Endothelial cell of hepatic sinusoid (primary cell): Measurements from ENCODE around the gene EVI2B.
"Not testable (repeated sequence)": the region's sequence is repeated elsewhere in the genome, so short reads cannot be mapped to it uniquely, and the experiment has no call there.

Experiments used
- in situ Hi-C: cut with HindIII; loops from 2 replicates; pipeline ENCODE4 v1.10.0; 2017; ENCODE audit warnings: low sequenced_read_pairs

Gene EVI2B

DNA sequence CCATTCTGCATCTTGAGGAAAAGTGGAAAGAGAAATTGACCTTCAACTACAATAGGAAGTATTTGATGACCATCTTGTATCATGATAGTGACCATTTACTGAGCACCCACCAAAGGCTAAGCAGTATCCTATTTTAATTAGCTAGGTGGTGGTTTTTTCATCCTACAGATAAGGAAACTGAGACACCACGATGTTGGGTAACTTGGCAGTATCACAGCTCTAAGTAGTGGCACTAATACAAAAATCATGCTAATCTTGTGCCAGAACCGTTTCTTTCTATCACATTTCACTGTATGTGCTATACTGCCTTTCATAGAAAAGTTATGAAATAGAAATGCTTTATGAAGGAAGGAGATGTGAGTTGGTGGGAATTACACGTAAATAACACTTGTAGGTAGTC, 2.3 kb downstream of the EVI2B start:
- in situ Hi-C loops = no loop called here

DNA sequence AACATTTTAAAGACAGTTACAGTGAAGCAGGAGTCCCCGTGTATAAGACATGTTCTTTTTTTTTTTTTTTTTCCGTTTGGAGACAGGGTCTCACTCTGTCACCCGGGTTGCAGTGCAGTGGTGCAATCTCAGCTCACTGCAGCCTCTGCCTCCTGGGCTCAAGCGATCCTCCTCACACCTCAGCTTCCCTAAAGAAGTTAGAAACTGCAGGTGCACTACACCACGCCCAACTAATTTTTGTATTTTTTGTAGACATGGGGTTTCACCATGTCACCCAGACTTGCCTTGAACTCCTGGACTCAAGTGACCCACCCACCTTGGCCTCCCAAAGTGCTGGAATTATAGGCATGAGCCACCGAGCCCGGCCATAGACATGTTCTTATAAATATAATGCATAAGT, 3.0 kb downstream of the EVI2B start:
- in situ Hi-C loops = no loop called here

DNA sequence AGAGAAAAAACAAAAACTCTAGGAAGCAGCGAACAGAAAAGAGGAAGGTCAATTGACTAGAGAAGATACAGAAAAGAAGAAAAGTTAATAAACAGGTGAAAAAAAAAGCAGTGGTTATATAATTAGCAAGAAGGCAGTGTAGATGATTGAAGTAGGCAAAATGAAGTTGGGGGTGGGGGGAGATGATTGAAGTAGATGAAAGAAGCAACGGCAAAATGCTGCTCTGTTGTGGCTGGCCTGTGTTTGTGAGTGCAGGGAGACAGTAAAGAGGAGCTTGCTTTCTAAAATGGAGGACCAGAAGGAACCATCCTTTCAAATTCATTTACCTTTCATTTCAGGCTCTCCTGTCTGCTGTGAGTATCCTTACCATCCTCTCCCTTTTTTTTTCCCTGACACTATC, 3.6 kb downstream of the EVI2B start:
- in situ Hi-C loops = no loop called here

DNA sequence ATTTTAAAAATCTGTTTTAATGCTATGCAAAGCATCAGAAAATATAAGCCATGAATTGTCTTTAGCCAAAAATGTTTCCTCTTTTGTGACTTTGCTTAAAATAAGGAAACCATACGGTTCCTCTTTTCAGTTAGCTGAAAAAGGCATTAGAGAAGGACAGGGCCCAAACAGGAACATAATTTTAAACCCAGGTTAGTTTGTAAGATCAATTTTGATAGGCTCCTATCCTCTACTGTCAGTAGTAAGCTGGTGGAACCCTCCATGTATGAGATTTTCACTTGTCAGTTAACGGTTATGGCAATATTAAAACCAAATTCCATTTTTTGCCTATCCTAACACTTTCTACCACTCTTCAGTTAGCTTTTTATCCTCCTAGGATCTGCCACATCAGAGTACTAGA, 4.3 kb downstream of the EVI2B start:
- in situ Hi-C loops = no loop called here

DNA sequence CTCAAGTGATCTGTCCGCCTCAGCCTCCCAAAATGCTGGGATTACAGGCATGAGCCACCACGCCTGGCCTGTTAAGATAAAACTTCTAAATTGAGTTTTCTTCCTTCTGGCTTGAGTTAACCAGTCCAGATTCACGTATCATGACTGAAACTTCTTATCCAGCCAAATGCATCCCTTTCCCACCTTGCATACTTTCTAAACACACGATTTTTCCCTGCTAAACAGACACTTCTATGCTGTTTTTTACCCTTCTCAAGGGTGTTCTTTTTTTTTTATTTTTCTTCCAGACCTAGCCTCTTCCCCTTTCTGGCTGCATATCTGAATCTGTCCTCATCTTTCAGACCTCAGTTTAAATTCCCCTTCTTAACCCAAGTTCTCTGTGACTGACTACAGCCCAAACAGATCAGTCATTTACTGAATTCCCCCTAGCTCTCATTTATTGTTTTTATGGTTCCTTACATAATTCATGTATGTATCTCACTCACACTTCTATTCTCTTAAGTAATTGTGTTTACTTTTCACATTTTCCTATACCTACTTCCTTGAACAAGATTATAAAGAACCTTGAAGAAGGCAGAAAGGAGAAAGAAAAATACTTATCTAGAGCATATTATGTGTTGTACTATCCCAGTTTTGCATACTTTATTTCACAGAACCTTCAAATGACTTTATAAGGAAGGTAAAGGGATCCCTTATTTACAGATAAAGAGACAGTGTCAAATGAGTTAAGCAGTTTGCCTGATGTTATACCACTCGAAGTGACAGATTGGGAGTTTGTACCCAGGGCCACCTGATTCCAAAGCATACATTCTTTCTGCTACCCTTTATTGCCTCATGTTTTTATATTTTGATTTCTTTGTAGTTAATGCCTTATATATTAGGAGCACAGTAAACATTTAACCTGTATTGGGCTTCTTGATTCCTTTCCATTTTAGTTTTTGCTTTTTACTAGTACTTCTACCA, 5.2 kb downstream of the EVI2B start:
- in situ Hi-C loops = no loop called here

DNA sequence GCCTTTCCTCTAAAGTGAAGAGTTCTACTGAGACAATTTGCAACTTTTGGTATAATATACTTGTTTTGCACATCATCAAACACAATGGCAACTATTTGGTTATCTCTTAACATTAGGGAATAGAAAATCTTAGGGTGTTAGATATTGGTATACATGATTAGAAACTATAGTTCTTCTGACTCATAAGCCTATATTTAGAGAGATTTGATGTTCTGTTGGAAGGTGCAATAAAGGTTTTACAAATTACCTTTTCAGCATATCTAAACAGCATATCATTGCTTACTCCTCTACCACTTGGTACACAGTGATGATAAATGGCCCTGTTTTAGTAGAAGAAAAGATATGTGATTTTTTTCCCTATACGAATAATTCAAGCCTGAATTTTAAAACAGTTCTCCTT, 6.2 kb downstream of the EVI2B start:
- in situ Hi-C loops = no loop called here

DNA sequence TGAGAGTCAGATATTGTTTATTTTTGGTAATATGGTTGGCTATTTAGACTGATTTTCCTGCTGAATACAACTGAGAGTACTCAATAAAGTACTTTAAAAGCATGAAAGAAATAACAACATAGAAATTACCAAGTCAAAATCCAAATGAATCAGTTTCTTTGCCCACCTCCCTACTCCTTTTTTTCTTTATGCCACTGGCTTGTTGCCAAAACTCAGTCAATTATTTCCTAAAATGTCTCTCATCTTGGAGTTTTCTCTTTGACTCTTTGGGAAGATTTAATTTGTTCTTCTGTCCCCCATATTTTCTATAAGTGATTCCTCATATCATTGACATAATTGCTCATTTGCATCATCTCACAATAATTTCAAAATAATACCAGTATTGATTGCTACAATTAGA, 14.2 kb downstream of the EVI2B start:
- in situ Hi-C loops = no loop called here

DNA sequence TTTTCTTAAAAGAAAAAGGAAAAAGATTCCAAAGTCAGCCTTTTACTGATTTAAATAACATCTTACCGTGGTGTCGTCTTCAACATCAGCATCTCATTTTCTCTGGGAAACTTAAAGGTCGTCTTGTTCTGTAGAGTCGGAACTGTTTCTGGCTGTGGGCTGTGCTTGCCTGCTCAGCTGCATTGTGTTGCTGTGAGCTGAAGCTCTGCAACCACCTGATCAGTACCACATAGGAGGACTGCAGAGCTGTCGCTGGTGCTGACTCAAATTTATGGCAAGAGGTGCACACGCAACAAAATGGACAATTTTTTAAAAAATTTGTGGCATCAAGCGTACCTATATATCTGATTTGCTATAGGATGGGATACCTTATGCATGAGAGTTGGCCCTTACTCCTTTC, 16.8 kb downstream of the EVI2B start, which contains the start of gene OMG:
TSS of gene OMG (minus strand) at position 150 of the 400 bp plus-strand sequence. CDS start 908 bp downstream, outside the sequence.
- in situ Hi-C loops = no loop called here

DNA sequence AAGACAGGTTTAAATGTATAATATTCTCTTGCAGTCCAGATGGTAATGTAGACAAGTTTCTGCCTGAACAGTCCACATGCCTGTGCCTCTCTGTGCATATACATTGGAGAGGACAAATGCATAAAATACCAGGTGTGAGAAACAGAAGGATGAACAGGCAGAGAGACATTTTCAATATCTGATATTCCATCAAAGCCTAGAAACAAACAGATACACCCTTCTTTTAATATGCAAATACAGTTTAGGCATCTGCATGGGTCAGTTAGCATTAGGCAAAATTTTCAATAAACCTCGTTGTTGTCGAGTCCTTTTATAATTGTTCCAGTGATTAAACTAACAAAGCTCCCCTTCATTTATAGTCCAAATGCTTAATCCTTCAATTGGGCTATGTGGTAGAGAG, 17.7 kb downstream of the EVI2B start:
- in situ Hi-C loops = no loop called here

DNA sequence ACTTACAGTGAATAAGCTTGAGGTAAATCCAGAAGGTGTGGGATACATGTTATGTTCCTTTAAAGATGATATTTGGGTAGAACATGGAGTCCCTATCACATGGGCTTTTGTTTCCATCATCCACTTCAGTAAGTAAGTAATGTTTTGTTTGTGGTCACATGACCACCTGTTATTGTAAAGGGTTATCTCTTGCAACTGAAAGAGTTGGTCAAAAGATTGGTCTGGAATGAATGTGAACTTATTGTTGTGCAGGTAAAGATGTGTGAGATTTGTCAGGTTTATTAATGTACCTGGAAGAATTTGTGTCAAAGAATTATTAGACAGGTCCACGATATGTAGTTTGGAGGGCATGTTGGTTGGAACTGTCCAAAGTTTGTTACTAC, 18.4 kb downstream of the EVI2B start:
- in situ Hi-C loops = no loop called here

DNA sequence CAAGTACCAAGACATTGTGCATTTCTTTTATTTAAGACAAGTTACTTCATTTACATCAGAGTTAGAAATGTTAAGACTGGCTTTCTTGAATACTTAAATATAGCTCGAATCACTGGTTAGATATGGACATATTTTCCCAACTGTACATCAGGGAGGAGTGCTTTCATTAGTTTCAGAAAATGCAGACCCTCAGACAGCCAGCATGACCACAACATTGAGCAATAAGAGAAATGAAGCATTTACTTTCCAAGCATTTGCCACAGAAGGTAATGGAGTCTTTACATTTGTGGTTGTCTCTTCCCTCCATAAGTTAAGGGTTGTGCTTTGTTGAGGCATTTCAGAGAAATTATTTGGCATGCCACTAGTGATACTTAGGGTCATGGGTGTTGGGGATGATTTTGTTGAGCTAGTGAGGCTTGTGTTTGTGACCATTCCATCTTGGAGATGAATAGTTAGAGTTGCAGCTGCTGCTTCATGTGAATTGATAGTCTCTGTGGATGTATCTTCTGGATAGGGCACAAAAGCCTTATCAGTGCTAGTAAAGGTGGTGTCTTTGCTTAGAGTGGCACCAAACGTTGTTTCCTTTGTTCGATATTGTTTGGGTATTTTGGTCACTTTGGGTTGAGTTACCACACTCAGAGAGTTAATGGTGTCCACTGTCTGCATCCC, 18.9 kb downstream of the EVI2B start:
- in situ Hi-C loops = no loop called here

DNA sequence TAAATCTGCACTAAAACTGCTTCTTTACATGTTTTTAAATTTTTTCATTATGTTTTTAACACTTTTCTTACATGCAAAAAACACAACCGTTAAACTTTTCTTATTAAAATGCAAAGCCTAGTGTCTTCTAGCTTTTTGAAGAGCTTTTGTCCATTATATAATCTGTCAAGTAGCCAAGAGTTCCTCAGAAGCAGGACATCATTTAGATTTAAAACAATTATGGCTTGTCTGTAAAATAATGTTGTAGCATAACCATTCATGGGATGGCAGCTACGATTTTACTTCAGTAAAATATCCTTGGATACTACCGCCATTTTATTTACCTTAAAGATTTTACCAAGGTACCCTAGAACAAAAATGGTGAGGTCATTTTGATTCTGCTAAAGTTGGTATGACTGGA, 19.6 kb downstream of the EVI2B start:
- in situ Hi-C loops = no loop called here

DNA sequence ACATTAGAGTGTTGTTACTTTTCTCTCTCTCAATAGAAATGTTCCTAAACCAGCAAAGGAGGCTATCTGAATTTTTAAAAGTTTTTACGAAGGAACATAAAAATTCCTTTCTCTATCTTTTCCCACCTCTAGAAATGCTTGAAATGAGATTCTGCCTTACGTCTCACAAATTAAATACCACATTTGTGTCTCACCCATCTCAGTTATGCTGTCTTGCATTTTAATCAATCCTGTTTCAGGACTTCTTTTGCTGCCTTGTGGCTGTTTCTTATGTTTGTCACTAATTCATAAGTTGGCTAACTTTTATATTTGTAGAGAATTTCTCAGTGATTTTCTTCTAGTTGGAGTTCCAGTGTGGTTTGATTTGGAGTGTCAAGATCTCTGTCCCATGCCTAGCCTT, 20.3 kb downstream of the EVI2B start:
- in situ Hi-C loops = no loop called here

DNA sequence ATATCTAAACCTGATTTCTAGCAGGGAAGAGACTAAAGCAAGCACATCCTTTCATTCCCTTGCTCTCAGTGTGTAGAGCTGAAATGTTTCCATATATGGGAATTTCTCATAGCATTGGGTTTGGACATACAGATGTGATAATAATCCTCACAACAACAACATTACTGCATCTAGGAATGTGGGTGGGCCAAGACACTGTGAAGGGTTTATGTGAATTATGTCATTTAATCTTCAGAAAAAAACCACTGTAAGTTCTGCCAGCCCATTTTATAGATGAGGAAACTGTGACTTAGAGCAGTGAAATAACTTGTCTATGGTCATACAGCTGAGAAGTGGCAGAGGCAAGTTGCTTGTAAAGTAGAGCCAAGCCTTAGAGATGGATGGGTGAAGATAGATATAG, 22.0 kb downstream of the EVI2B start:
- in situ Hi-C loops = no loop called here

DNA sequence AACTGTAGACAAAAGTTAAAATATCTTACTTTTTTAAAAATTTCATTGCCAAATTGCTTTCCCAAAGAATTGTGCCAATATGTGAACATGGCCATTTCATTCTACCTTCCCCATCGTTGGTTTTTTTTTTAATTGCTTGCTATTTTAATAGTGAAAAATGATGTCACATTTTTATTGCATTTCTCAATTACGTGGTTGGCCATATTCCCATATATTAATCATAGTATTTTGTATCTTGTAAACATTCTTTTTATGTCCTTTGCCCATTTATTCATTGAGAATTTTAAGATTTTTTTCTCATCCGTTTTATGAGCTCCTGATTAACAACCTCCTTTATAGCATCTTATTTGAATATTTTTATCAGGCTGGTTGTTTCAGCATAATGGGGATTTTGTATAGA, 24.1 kb downstream of the EVI2B start:
- in situ Hi-C loops = no loop called here

DNA sequence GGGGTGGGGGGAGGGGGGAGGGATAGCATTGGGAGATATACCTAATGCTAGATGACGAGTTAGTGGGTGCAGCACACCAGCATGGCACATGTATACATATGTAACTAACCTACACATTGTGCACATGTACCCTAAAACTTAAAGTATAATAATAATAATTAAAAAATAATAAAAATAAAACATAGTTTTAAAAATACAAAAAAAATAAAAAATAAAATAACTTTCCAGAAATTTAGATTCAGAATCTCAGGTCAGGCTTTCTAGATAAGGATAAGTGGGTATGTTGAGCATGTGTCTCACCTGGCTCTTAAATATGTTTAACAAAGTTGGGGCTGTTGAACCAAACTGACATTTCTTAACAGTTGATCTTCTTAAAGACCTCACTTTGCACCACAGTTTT, 25.9 kb downstream of the EVI2B start:
- in situ Hi-C loops = not testable (repeated sequence)

DNA sequence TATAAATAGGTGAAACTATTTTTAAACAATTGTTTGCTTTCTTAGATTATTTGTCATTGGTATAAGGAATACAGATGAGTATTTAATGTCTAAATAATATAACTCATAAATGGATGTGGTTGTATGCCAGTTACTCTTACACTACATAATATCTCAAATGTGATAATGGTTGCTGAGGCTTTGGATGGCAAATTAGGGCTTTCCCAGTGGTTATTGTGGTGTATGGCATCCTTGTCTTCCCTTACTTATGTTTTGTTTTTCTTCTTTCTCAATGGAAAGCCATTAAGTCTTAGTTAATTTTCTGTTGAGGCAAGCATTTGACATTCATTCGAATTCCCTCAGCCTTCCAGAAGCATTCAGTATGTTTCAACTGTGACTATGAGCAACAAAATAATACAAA, 27.3 kb downstream of the EVI2B start:
- in situ Hi-C loops = no loop called here

DNA sequence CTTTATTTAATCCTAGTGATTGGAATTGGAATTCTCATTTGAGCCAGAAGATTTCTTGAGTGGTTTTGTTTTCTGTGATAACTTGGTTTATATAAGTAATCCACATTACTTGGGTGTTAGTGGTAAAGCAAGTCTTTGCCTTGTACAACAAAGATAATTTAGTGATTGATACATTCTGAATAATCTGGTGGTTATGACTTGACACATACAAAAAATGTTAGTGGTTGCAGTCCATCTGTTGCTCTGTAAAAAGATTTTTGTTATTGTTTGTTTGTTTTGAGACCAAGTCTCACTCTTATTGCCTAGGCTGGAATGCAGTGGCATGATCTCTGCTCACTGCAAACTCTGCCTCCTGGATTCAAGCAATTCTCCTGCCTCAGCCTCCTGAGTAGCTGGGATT, 30.0 kb downstream of the EVI2B start:
- in situ Hi-C loops = no loop called here

DNA sequence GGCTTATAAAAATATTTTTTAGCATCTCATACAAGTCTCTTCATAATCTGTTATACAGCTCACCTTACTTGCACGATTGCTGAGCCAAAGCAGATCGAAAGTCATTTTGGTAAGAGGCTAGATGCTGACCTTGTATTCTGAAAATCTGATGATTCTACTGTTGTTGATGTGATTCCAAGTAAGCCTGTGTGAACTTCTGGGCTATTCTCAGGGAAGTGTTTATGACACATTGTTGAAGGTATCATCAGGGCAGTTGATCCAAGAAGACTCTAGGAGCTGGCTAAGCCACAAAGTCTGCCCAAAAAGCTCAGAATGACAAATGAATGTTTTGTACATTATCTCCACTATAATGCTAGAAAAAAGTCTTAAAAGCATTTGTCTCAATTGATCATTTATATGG, 32.8 kb downstream of the EVI2B start:
- in situ Hi-C loops = no loop called here

DNA sequence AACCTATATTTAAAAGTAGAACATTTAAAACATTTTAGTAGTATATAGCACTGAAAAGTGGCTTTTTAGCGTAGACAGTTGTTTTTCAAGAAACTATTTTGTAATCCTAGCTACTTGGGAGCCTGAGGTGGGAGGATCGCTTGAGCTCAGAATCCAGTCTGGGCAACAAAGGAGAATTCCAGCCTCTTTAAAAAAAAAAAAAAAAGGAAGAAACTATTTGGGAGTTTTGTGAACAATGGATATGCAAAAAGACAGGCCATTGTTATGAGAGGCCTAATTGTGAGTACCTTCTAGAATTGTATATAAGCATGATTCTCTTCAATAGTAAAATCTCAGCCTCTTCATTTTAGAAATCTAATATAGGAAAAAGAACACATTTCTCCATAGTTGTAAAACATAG, 34.5 kb downstream of the EVI2B start:
- in situ Hi-C loops = no loop called here

DNA sequence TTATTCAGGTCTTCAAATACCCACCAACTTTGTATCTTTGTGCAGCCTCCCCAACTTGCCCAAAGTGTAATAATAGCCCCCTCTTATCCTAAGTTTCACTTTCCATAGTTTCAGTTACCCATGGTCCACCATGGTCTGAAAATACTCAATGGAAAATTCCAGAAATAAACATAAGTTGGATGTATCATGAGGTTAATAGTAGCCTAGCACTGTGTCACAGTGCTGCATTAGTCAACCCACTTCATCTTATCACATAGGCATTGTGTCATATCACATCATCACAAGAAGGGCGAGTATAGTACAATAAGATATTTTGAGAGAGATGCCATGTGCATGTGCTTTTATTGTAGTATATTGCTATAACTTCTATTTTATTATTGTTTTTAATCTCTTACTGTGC, 38.7 kb downstream of the EVI2B start:
- in situ Hi-C loops = no loop called here

DNA sequence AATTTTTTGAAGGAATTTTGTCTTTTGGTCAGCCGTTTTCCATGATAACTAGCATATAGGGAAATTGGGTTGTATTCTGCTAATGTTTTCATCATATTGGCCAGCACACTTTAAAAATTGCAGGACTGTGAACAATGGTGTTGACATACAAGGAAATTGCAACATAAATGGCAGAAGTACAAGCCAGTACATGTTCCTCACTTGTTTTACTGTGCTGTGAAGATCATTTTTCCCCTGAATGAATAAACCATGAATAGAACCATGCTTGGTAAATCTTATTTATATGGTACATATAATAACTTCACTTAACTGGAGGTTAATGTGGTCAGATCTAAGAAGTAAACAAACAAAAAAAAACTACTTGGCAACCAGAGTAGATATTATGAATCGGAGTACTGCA, 39.6 kb downstream of the EVI2B start:
- in situ Hi-C loops = no loop called here
